K562 (cell line): Measurements from ENCODE around the gene VEZF1. TPM values are rescaled to one million over a fixed set of nuclear protein-coding genes. Genes with fewer than 3 reads are reported as not detected.

Experiments used
- CEBPB ChIP-seq: fragments of 450-650 bp; IDR thresholded peaks from 2 replicates; pipeline ENCODE4 v1.6.1; 2016; ENCODE audit warnings: missing genetic modification characterization, missing compliant biosample characterization
- ELF2 ChIP-seq: fragments of 250-450 bp; sonication (Bioruptor Pico); IDR thresholded peaks from 2 replicates; pipeline ENCODE4 v1.5.0; 2021; ENCODE audit warnings: mild to moderate bottlenecking
- HDGF ChIP-seq: fragments of 450-650 bp; IDR thresholded peaks from 2 replicates; pipeline ENCODE4 v1.6.1; 2016
- KLF13 ChIP-seq: fragments of 450-650 bp; IDR thresholded peaks from 2 replicates; pipeline ENCODE4 v1.6.1; 2016; ENCODE audit warnings: missing genetic modification characterization, low read depth, mild to moderate bottlenecking, missing compliant biosample characterization, moderate library complexity, borderline replicate concordance
- NFE2L1 ChIP-seq: fragments of 450-650 bp; IDR thresholded peaks from 2 replicates; pipeline ENCODE4 v1.6.1; 2016; ENCODE audit warnings: missing genetic modification characterization, low read depth, mild to moderate bottlenecking, missing compliant biosample characterization, moderate library complexity, borderline replicate concordance
- PCBP1 ChIP-seq: fragments of 200-400 bp; formaldehyde crosslinking; IDR thresholded peaks from 2 replicates; pipeline ENCODE4 v1.6.1; 2018; ENCODE audit warnings: mild to moderate bottlenecking, low read depth, low read length; ENCODE audit not compliant: poor library complexity, severe bottlenecking
- PTRF ChIP-seq: fragments of 450-650 bp; IDR thresholded peaks from 2 replicates; pipeline ENCODE4 v1.6.1; 2016; ENCODE audit warnings: mild to moderate bottlenecking, missing genetic modification characterization, missing compliant biosample characterization
- RBM34 ChIP-seq: fragments of 200-400 bp; formaldehyde crosslinking; IDR thresholded peaks from 2 replicates; pipeline ENCODE4 v1.6.1; 2018; ENCODE audit warnings: low read length, borderline replicate concordance; ENCODE audit not compliant: insufficient read depth
- SMAD1 ChIP-seq: fragments of 150-350 bp; IDR thresholded peaks from 2 replicates; pipeline ENCODE4 v1.6.1; 2014; ENCODE audit warnings: low read length, low read depth; ENCODE audit not compliant: partially characterized antibody
- ZNF134 ChIP-seq: fragments of 250-450 bp; sonication (Bioruptor Pico); conservative IDR thresholded peaks from 2 replicates; pipeline ENCODE4 v1.4.0; 2020
- ZNF175 ChIP-seq: fragments of 200-800 bp; sonication (Bioruptor generic); IDR thresholded peaks from 2 replicates; pipeline ENCODE4 v1.6.1; 2016; ENCODE audit warnings: low read depth, mild to moderate bottlenecking, missing genetic modification characterization, missing compliant biosample characterization
- ZNF316 ChIP-seq: fragments of 450-650 bp; IDR thresholded peaks from 2 replicates; pipeline ENCODE4 v1.6.1; 2016
- ZNF699 ChIP-seq: fragments of 250-450 bp; sonication (Bioruptor Pico); IDR thresholded peaks from 2 replicates; pipeline ENCODE4 v1.8.0; 2021; ENCODE audit warnings: mild to moderate bottlenecking, moderate library complexity; ENCODE audit not compliant: insufficient replicate concordance
- ZNF764 ChIP-seq: fragments of 250-450 bp; sonication (Bioruptor Pico); IDR thresholded peaks from 2 replicates; pipeline ENCODE4 v1.4.0; 2020; ENCODE audit warnings: low read depth, mild to moderate bottlenecking, moderate library complexity
- ZSCAN32 ChIP-seq: fragments of 450-650 bp; formaldehyde crosslinking; IDR thresholded peaks from 2 replicates; pipeline ENCODE4 v1.4.0; 2020; ENCODE audit warnings: mild to moderate bottlenecking, moderate library complexity
- polyA plus RNA-seq, 8 experiments: library from polyadenylated mRNA; depleted of rRNA in 4 of 8; stranded (reverse) in 5 of 8; unstranded in 3 of 8; fragments of >200 nt; fragmentation: Nextera tagmentation in 2 of 8; fragmentation: Illumina TruSeq in 1 of 8; extraction: Ambion mirVana in 2 of 8; extraction: Trizol in 1 of 8; gene quantifications; 2 replicates each; pipeline versions ENCODE4 v1.2.1 to v1.2.3, GENCODE V29; 2011 to 2014; ENCODE audit warnings: inconsistent platforms in 1 of 8, missing spikeins in 1 of 8
- total RNA-seq, 7 experiments: library from RNA; depleted of rRNA in 6 of 7; stranded (reverse); fragments of >200 nt in 6 of 7; fragmentation: Illumina TruSeq in 2 of 7; extraction: Trizol in 2 of 7; gene quantifications; 2 replicates each; pipeline versions ENCODE4 v1.2.1 to v1.2.3, GENCODE V29; 2011 to 2021; ENCODE audit warnings: low replicate concordance in 1 of 7
- TF ChIP-seq, protein P1 (sequence below): fragments of 450-650 bp; IDR thresholded peaks from 2 replicates; pipeline ENCODE4 v1.6.1; 2018; ENCODE audit not compliant: partially characterized antibody
- TF ChIP-seq, protein P2 (sequence below): fragments of 250-450 bp; sonication (Bioruptor Pico); IDR thresholded peaks from 2 replicates; pipeline ENCODE4 v1.5.0; 2022; ENCODE audit warnings: mild to moderate bottlenecking
- TF ChIP-seq, protein P3 (sequence below): fragments of 250-450 bp; sonication (Bioruptor Pico); IDR thresholded peaks from 2 replicates; pipeline ENCODE4 v1.5.0; 2020; ENCODE audit warnings: mild to moderate bottlenecking, borderline replicate concordance
- TF ChIP-seq, protein P4 (sequence below): fragments of 250-450 bp; sonication (Bioruptor Pico); IDR thresholded peaks from 2 replicates; pipeline ENCODE4 v1.5.0; 2021; ENCODE audit warnings: mild to moderate bottlenecking, borderline replicate concordance

Gene VEZF1
- total and polyA plus RNA-seq, 9 of the 15 experiments (the other 6 are each of a cell fraction or from before 2014, with no cell fraction given) = 9.5 to 33.4 (median 22.1) TPM

DNA sequence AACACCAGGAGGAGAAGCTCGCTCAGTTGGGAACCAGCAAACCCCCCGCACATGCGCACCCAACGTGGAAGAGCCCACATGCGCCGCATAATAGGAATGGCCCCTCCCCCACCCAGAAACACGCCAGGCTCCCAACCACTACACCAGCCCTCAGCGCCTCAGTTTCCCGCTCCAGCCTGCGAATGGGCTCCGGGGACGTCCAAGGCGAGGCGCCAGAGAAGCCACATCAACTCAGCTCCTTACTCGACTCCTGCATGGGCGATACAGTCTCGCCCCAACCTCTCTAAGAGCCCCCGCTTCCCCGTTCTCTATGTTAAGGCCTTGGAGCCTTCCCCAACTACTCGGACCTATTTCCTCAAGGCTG is 18.5 kb upstream of the VEZF1 start (continued):
- TF ChIP-seq CEBPB (tag) = no peak
- TF ChIP-seq, protein P1, sequence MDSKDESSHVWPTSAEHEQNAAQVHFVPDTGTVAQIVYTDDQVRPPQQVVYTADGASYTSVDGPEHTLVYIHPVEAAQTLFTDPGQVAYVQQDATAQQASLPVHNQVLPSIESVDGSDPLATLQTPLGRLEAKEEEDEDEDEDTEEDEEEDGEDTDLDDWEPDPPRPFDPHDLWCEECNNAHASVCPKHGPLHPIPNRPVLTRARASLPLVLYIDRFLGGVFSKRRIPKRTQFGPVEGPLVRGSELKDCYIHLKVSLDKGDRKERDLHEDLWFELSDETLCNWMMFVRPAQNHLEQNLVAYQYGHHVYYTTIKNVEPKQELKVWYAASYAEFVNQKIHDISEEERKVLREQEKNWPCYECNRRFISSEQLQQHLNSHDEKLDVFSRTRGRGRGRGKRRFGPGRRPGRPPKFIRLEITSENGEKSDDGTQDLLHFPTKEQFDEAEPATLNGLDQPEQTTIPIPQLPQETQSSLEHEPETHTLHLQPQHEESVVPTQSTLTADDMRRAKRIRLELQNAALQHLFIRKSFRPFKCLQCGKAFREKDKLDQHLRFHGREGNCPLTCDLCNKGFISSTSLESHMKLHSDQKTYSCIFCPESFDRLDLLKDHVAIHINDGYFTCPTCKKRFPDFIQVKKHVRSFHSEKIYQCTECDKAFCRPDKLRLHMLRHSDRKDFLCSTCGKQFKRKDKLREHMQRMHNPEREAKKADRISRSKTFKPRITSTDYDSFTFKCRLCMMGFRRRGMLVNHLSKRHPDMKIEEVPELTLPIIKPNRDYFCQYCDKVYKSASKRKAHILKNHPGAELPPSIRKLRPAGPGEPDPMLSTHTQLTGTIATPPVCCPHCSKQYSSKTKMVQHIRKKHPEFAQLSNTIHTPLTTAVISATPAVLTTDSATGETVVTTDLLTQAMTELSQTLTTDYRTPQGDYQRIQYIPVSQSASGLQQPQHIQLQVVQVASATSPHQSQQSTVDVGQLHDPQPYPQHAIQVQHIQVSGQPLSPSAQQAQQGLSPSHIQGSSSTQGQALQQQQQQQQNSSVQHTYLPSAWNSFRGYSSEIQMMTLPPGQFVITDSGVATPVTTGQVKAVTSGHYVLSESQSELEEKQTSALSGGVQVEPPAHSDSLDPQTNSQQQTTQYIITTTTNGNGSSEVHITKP = peak; percentile 94
- no peak for TF ChIP-seq KLF13 (tag)
- TF ChIP-seq ZNF699 (CRISPR knock-in tag) = no peak
- no peak for TF ChIP-seq PCBP1
- TF ChIP-seq, protein P2, sequence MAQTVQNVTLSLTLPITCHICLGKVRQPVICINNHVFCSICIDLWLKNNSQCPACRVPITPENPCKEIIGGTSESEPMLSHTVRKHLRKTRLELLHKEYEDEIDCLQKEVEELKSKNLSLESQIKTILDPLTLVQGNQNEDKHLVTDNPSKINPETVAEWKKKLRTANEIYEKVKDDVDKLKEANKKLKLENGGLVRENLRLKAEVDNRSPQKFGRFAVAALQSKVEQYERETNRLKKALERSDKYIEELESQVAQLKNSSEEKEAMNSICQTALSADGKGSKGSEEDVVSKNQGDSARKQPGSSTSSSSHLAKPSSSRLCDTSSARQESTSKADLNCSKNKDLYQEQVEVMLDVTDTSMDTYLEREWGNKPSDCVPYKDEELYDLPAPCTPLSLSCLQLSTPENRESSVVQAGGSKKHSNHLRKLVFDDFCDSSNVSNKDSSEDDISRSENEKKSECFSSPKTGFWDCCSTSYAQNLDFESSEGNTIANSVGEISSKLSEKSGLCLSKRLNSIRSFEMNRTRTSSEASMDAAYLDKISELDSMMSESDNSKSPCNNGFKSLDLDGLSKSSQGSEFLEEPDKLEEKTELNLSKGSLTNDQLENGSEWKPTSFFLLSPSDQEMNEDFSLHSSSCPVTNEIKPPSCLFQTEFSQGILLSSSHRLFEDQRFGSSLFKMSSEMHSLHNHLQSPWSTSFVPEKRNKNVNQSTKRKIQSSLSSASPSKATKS (CRISPR knock-in tag) = no peak
- no peak for TF ChIP-seq PTRF
- no peak for TF ChIP-seq ZNF316
- TF ChIP-seq, protein P3, sequence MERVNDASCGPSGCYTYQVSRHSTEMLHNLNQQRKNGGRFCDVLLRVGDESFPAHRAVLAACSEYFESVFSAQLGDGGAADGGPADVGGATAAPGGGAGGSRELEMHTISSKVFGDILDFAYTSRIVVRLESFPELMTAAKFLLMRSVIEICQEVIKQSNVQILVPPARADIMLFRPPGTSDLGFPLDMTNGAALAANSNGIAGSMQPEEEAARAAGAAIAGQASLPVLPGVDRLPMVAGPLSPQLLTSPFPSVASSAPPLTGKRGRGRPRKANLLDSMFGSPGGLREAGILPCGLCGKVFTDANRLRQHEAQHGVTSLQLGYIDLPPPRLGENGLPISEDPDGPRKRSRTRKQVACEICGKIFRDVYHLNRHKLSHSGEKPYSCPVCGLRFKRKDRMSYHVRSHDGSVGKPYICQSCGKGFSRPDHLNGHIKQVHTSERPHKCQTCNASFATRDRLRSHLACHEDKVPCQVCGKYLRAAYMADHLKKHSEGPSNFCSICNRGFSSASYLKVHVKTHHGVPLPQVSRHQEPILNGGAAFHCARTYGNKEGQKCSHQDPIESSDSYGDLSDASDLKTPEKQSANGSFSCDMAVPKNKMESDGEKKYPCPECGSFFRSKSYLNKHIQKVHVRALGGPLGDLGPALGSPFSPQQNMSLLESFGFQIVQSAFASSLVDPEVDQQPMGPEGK (CRISPR knock-in tag) = no peak
- no peak for TF ChIP-seq ZNF175 (CRISPR knock-in tag)
- TF ChIP-seq, protein P4, sequence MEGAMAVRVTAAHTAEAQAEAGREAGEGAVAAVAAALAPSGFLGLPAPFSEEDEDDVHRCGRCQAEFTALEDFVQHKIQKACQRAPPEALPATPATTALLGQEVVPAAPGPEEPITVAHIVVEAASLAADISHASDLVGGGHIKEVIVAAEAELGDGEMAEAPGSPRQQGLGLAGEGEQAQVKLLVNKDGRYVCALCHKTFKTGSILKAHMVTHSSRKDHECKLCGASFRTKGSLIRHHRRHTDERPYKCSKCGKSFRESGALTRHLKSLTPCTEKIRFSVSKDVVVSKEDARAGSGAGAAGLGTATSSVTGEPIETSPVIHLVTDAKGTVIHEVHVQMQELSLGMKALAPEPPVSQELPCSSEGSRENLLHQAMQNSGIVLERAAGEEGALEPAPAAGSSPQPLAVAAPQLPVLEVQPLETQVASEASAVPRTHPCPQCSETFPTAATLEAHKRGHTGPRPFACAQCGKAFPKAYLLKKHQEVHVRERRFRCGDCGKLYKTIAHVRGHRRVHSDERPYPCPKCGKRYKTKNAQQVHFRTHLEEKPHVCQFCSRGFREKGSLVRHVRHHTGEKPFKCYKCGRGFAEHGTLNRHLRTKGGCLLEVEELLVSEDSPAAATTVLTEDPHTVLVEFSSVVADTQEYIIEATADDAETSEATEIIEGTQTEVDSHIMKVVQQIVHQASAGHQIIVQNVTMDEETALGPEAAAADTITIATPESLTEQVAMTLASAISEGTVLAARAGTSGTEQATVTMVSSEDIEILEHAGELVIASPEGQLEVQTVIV (CRISPR knock-in tag) = no peak
- no peak for TF ChIP-seq RBM34
- no peak for TF ChIP-seq ELF2
- TF ChIP-seq HDGF = no peak
- peak; percentile 41 for TF ChIP-seq SMAD1
- TF ChIP-seq ZNF134 (CRISPR knock-in tag) = no peak
- TF ChIP-seq ZNF764 (CRISPR knock-in tag) = 0 out of 2 replicates have a peak, but pooled peaks have one; percentile 12
- no peak for TF ChIP-seq NFE2L1 (tag)
- TF ChIP-seq ZSCAN32 = no peak
